ENCODE data around the gene NRXN3.

- TF ChIP-seq, protein P1, sequence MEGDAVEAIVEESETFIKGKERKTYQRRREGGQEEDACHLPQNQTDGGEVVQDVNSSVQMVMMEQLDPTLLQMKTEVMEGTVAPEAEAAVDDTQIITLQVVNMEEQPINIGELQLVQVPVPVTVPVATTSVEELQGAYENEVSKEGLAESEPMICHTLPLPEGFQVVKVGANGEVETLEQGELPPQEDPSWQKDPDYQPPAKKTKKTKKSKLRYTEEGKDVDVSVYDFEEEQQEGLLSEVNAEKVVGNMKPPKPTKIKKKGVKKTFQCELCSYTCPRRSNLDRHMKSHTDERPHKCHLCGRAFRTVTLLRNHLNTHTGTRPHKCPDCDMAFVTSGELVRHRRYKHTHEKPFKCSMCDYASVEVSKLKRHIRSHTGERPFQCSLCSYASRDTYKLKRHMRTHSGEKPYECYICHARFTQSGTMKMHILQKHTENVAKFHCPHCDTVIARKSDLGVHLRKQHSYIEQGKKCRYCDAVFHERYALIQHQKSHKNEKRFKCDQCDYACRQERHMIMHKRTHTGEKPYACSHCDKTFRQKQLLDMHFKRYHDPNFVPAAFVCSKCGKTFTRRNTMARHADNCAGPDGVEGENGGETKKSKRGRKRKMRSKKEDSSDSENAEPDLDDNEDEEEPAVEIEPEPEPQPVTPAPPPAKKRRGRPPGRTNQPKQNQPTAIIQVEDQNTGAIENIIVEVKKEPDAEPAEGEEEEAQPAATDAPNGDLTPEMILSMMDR (IDR thresholded peaks at IDR 0.05; ENCODE audit: poor library complexity) = no peak
- no peak for TF ChIP-seq EZH2 (IDR thresholded peaks at IDR 0.05; ENCODE audit: borderline replicate concordance)
- no peak for TF ChIP-seq EZH2phosphoT487 (IDR thresholded peaks at IDR 0.05; ENCODE audit: low read depth, severe bottlenecking, unreplicated experiment)
These were observed 1340.5 kb downstream of the NRXN3 start for GRCh38 chr14:79510659-79511058.
